ENCODE data around the gene GPR107.

DNA sequence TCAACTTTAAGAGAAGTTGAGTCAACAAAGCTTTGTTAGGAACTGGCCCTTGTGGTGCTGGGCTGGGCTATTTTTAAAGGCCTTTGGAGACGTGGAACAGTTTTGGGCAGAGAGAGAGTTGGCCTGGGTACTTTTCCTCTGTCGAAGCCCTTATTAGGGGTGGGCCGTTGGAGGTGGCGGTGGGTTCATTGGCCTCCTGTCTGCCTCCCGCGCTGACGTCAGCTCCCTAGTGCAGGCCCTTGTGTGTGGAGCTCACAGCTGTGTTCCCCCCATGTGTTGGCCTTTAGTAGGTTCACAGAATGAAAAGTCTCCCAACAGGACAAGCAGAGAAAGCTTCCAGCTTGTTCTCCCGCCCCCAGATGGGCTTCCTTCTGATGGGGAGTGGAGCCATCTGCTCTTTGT is 121.2 kb downstream of the GPR107 start:
- no peak for TF ChIP-seq EZH2 (IDR thresholded peaks at IDR 0.05; ENCODE audit: borderline replicate concordance, insufficient read depth, low read depth, low read length, poor library complexity, severe bottlenecking)
- TF ChIP-seq, protein P1, sequence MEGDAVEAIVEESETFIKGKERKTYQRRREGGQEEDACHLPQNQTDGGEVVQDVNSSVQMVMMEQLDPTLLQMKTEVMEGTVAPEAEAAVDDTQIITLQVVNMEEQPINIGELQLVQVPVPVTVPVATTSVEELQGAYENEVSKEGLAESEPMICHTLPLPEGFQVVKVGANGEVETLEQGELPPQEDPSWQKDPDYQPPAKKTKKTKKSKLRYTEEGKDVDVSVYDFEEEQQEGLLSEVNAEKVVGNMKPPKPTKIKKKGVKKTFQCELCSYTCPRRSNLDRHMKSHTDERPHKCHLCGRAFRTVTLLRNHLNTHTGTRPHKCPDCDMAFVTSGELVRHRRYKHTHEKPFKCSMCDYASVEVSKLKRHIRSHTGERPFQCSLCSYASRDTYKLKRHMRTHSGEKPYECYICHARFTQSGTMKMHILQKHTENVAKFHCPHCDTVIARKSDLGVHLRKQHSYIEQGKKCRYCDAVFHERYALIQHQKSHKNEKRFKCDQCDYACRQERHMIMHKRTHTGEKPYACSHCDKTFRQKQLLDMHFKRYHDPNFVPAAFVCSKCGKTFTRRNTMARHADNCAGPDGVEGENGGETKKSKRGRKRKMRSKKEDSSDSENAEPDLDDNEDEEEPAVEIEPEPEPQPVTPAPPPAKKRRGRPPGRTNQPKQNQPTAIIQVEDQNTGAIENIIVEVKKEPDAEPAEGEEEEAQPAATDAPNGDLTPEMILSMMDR (IDR thresholded peaks at IDR 0.05), result no peak
